Lower leg skin (tissue), 3 donors: ENCODE measurements around the gene MAPK8.

Source experiments
- POLR2A ChIP-seq, 2 donors: fragments of 450-650 bp; IDR thresholded peaks; one replicate each; pipeline ENCODE4 v1.6.1; 2016 to 2017; ENCODE audit warnings: antibody characterized with exemption in 2 of 2, mild to moderate bottlenecking in 1 of 2, moderate library complexity in 1 of 2
- TF ChIP-seq, protein P1 (sequence below), 3 donors: fragments of 450-650 bp; IDR thresholded peaks; one replicate each; pipeline ENCODE4 v1.5.1; 2016; ENCODE audit warnings: antibody characterized with exemption in 3 of 3, mild to moderate bottlenecking in 3 of 3, moderate library complexity in 2 of 3

DNA sequence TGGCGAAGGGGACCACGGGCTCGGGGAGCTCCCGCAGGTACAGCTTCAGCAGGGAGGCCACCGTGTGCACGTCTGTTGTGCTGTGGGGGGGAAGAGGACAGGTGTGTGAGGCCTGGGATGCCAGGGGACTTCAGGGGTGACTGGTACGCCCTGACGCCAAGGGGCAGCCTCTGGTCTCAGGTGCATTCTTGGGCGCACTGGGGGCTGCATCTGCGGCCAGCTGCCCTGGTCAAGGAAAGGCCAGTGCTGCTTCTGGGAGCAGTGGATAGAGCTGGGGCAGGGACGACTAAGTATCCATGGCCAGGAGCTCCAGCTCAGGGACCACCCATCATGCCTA lies 148.5 kb downstream of the MAPK8 start:
- TF ChIP-seq, protein P1, sequence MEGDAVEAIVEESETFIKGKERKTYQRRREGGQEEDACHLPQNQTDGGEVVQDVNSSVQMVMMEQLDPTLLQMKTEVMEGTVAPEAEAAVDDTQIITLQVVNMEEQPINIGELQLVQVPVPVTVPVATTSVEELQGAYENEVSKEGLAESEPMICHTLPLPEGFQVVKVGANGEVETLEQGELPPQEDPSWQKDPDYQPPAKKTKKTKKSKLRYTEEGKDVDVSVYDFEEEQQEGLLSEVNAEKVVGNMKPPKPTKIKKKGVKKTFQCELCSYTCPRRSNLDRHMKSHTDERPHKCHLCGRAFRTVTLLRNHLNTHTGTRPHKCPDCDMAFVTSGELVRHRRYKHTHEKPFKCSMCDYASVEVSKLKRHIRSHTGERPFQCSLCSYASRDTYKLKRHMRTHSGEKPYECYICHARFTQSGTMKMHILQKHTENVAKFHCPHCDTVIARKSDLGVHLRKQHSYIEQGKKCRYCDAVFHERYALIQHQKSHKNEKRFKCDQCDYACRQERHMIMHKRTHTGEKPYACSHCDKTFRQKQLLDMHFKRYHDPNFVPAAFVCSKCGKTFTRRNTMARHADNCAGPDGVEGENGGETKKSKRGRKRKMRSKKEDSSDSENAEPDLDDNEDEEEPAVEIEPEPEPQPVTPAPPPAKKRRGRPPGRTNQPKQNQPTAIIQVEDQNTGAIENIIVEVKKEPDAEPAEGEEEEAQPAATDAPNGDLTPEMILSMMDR (IDR thresholded peaks at IDR 0.05) = no peak
- no peak for TF ChIP-seq POLR2A (IDR thresholded peaks at IDR 0.05)
